Measurements from ENCODE around the gene CES5A.

The CES5A gene

DNA sequence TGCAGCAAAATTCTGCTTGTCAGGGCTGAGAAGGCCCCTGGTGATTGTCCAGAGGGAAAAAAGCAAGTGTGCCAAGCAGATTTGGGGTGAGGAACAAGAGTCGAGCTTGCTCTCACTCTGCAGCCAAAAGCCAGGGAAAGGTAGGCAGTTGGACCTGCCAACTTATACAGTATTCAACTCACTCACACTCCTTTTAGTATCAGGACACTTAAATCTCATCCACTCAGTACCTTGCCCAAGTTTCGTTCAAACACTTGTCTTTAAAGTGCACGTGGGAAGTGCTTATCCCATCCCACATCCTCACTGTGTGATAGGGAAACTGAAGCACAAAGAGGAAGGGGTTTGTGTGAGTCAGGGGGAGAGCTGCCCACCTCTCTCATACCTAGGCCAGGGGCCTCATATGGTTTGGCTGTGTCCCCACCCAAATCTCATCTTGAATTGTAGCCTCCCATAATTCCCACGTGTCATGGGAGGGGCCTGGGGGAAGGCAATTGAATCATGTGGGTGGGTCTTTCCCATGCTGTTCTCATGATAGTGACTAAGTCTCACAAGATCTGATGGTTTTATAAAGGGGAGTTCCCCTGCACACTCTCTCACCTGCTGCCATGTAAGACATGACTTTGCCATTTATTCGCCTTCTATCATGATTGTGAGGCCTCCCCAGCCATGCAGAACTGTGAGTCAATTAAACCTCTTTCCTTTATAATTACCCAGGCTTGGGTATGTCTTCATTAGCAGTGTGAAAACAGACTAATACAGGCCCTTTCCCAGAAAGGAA, 25.6 kb upstream of the CES5A start:
- TF ChIP-seq ZFX (IDR thresholded peaks at IDR 0.05) = no peak
- no peak for TF ChIP-seq CTCF (conservative IDR thresholded peaks at IDR 0.05)

GRCh38 chr16:55899857-55900256, 24.7 kb upstream of the CES5A start:
- no peak for TF ChIP-seq ZFX (IDR thresholded peaks at IDR 0.05)
- no peak for TF ChIP-seq CTCF (conservative IDR thresholded peaks at IDR 0.05)

More for the DNA sequence above, 25.6 kb upstream of the CES5A start:
- H3K27ac ChIP-seq = no peak overlapping the region

DNA sequence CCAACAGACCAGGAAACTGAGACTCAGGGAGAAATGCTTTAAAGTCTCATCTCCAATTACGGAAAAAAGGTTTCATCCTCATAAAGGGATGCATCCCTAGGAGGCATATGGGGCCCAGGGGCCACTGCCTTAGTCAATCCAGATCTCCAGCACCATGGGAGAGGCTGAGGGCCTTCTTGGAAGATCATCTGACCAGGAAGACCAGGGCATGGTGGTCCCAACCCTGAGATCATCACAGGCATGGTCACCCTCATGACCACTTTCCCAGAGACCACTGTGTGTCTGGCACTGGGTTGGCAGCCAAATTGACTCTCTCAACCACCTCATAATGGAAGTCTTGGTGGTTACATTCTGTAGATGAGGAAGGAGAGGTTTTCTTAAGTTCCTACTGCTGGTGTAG, 23.4 kb upstream of the CES5A start:
- no peak overlapping the region for H3K27ac ChIP-seq
- TF ChIP-seq CTCF (conservative IDR thresholded peaks at IDR 0.05) (no peak), ZFX (IDR thresholded peaks at IDR 0.05) (no peak)

More at GRCh38 chr16:55899857-55900256, 24.7 kb upstream of the CES5A start:
- H3K27ac ChIP-seq = no peak overlapping the region

GRCh38 chr16:55892821-55893220, 17.6 kb upstream of the CES5A start:
- TF ChIP-seq CTCF (conservative IDR thresholded peaks at IDR 0.05) (no peak), ZFX (IDR thresholded peaks at IDR 0.05) (no peak)
- no peak overlapping the region for H3K27ac ChIP-seq

DNA sequence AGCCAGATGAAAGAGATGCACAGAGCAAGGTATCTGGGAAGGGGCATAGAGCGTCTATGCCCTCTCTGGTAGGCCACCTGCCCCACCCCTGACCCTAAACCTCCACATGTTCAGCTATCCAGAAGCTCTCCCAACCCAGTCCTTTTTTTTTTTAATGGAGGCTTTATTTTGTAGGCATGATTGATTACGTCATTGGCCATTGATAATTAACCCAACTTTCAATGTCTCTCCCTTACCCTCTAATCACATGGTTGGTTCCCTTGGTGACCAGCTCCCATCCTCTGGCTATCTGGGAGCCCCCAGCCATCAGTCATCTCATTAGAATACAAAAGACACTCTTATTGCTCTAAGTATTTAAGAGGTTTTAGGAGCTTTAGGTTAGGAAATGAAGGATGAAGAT, 14.3 kb upstream of the CES5A start:
- TF ChIP-seq CTCF (conservative IDR thresholded peaks at IDR 0.05) (no peak), ZFX (IDR thresholded peaks at IDR 0.05) (no peak)
- H3K27ac ChIP-seq = no peak overlapping the region

DNA sequence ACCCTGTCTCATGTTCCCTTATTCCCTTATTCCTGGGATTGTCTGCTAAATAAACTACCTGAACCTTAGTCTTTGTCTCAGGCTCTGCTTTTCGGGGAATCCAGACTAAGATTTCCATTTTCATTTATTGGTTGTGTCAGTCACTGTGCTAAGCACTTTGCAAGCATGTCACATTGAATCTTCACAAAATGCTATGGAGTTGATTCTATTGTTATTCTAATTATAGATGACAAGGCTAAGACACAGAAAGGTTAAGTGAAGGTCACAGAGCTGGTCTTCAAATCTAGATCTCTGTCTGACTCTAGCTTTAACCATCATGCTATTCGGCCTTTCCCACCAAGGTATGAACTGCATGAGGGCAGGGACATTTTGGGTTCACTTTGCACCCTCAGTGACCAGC, 13.4 kb upstream of the CES5A start:
- TF ChIP-seq CTCF (conservative IDR thresholded peaks at IDR 0.05) (no peak), ZFX (IDR thresholded peaks at IDR 0.05) (no peak)
- H3K27ac ChIP-seq = no peak overlapping the region

DNA sequence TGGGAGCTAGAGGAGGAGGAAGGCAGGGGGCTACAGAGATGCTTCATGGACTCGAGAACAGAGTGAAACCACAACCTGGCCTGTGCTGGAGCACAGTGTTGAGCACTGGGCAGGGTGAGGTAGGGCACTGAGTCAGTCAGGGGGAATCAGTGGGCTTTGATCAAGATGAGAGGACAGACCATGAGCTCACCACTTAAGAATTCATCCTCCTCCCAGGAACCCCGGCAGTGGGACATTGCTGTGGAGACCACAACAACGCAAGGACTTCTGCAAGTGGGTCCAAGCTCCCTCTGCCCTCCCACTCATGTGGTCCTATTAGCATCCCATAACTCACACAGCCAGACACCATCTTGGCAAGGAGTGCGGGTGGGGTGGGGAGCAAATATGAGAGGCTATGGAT, 1.7 kb upstream of the CES5A start:
- no peak for TF ChIP-seq ZFX (IDR thresholded peaks at IDR 0.05)
- TF ChIP-seq CTCF (conservative IDR thresholded peaks at IDR 0.05) = no peak
- H3K27ac ChIP-seq = no peak overlapping the region

All from C4-2B (cell line).